PC-3 (cell line): ENCODE results near the gene LMTK2. TPM values are rescaled to one million over a fixed set of nuclear protein-coding genes. Genes with fewer than 3 reads are reported as not detected.

Experiments used
- ATAC-seq: fragments of 200-7000 bp; cut with Tn5 transposase; 2 replicates; pipeline ENCODE4 v1.9.1; 2020; ENCODE audit warnings: mild to moderate bottlenecking, moderate library complexity
- BruUV-seq: library from RNA; stranded (reverse); fragments of 400-500 nt; replicated peaks from 2 replicates; lab custom pipeline; 2021; lab: Mats Ljungman, UMichigan
- CTCF ChIA-PET: fragments of 300-600 bp; sonication (Branson Sonifier 250); formaldehyde crosslinking; loops from one replicate; lab custom pipeline; 2022; ENCODE audit warnings: antibody characterized with exemption; lab: Charles Lee
- POLR2A ChIA-PET: fragments of 300-600 bp; sonication (Branson Sonifier 250); formaldehyde crosslinking; loops from one replicate; lab custom pipeline; 2022; ENCODE audit warnings: antibody characterized with exemption; ENCODE audit not compliant: unreplicated experiment; lab: Charles Lee
- DNase-seq: peaks from one replicate; pipeline ENCODE4 v3.0.0-alpha.2; 2015
- H2AFZ ChIP-seq: fragments of 300-600 bp; sonication (generic); 2 replicates; pipeline ENCODE4 v1.6.0; 2016; ENCODE audit warnings: antibody characterized with exemption, low read length
- H3F3A ChIP-seq: fragments of 300-600 bp; sonication (generic); one replicate; pipeline ENCODE4 v1.6.0; 2017; ENCODE audit warnings: antibody characterized with exemption, low read length, control low read depth, mild to moderate bottlenecking; ENCODE audit not compliant: unreplicated experiment
- H3K27ac ChIP-seq: fragments of 300-600 bp; sonication (generic); 2 replicates; pipeline ENCODE4 v1.5.1; 2016; ENCODE audit warnings: mild to moderate bottlenecking, low read length
- H3K27me3 ChIP-seq: fragments of 300-600 bp; sonication (generic); 2 replicates; pipeline ENCODE4 v1.6.1; 2016; ENCODE audit warnings: low read length, mixed read lengths
- H3K36me3 ChIP-seq: fragments of 300-600 bp; sonication (generic); 2 replicates; pipeline ENCODE4 v1.6.1; 2016; ENCODE audit warnings: low read depth, mixed run types, low read length, mixed read lengths
- H3K4me1 ChIP-seq: fragments of 300-600 bp; sonication (generic); 2 replicates; pipeline ENCODE4 v1.5.1; 2016; ENCODE audit warnings: low read length; ENCODE audit not compliant: insufficient read depth
- H3K4me2 ChIP-seq: fragments of 300-600 bp; sonication (generic); 2 replicates; pipeline ENCODE4 v1.6.0; 2016; ENCODE audit warnings: low read length
- H3K4me3 ChIP-seq: fragments of 300-600 bp; sonication (generic); 2 replicates; pipeline ENCODE4 v1.5.1; 2016; ENCODE audit warnings: mild to moderate bottlenecking, low read length, mixed read lengths
- H3K79me2 ChIP-seq: fragments of 300-600 bp; sonication (generic); 2 replicates; pipeline ENCODE4 v1.6.1; 2017; ENCODE audit warnings: low read length, mixed read lengths
- H3K9ac ChIP-seq: fragments of 300-600 bp; sonication (generic); 2 replicates; pipeline ENCODE4 v1.6.0; 2016; ENCODE audit warnings: mild to moderate bottlenecking, low read length
- H3K9me2 ChIP-seq: fragments of 300-600 bp; sonication (generic); replicated peaks from 2 replicates; pipeline ENCODE4 v1.6.1; 2016; ENCODE audit warnings: mixed run types, low read length, mixed read lengths
- H3K9me3 ChIP-seq: fragments of 300-600 bp; sonication (generic); 2 replicates; pipeline ENCODE4 v1.6.1; 2016; ENCODE audit warnings: low read length, mixed read lengths
- H4K20me1 ChIP-seq: fragments of 300-600 bp; sonication (generic); 2 replicates; pipeline ENCODE4 v1.6.1; 2016; ENCODE audit warnings: low read length, mixed read lengths
- CTCF ChIP-seq: fragments of 300-600 bp; sonication (generic); conservative IDR thresholded peaks from 2 replicates; pipeline ENCODE4 v1.5.1; 2017; ENCODE audit warnings: antibody characterized with exemption, low read depth, mild to moderate bottlenecking, low read length
- EZH2 ChIP-seq: fragments of 300-600 bp; sonication (generic); IDR thresholded peaks from one replicate; pipeline ENCODE4 v1.6.1; 2017; ENCODE audit warnings: antibody characterized with exemption, mild to moderate bottlenecking, low read length; ENCODE audit not compliant: unreplicated experiment
- EZH2phosphoT487 ChIP-seq: fragments of 300-600 bp; sonication (generic); IDR thresholded peaks from 2 replicates; pipeline ENCODE4 v1.6.1; 2018; ENCODE audit warnings: mild to moderate bottlenecking, antibody characterized with exemption, low read length, borderline replicate concordance
- intact Hi-C: fragments of 100-400 bp; cut with micrococcal nuclease; formaldehyde crosslinking; loops from 2 replicates; pipeline ENCODE4 v1.9.0; 2023
- total RNA-seq: library from RNA; depleted of rRNA; stranded (reverse); fragments of >200 nt; gene quantifications from 2 replicates; pipeline ENCODE4 v1.2.3, GENCODE V29; 2014

Gene LMTK2
- total RNA-seq, 1 experiment from 2014 or later = 9.0 TPM

GRCh38 chr7:98213888-98214810 lies 107.5 kb downstream of the LMTK2 start:
- no peak for TF ChIP-seq CTCF
- TF ChIP-seq EZH2phosphoT487 = no peak
- no peak for TF ChIP-seq EZH2
- H3K36me3 ChIP-seq = no peaks in the 10 kb centered on the region
- H4K20me1 ChIP-seq = no peaks in the 10 kb centered on the region
- H3K27ac ChIP-seq = no peak overlapping the region
- H3K9me3 ChIP-seq = no peaks in the 10 kb centered on the region
- no peak for ATAC-seq
- no peaks in the 10 kb centered on the region for H3F3A ChIP-seq
- BruUV-seq = no TSS peak
- H3K4me3 ChIP-seq = no peak overlapping the region
- H3K4me1 ChIP-seq = no peaks in the 10 kb centered on the region
- no peak overlapping the region for H2AFZ ChIP-seq
- no peak for DNase-seq
- H3K9ac ChIP-seq = no peak overlapping the region
- POLR2A ChIA-PET = no interaction called here
- no peak overlapping the region for H3K4me2 ChIP-seq
- CTCF ChIA-PET = no interaction called here
- H3K27me3 ChIP-seq = no peaks in the 10 kb centered on the region
- no peaks in the 10 kb centered on the region for H3K9me2 ChIP-seq
- no peaks in the 10 kb centered on the region for H3K79me2 ChIP-seq
- intact Hi-C loops = no loop called here

GRCh38 chr7:98214811-98215321 lies 108.2 kb downstream of the LMTK2 start:
- Histone ChIP-seq H3K9me3 (no peaks in the 10 kb centered on the region), H3K27me3 (no peaks in the 10 kb centered on the region), H3K9ac (no peak overlapping the region), H4K20me1 (no peaks in the 10 kb centered on the region), H3K4me2 (no peak overlapping the region), H3K36me3 (no peaks in the 10 kb centered on the region), H3F3A (no peaks in the 10 kb centered on the region), H3K27ac (no peak overlapping the region), H3K9me2 (no peaks in the 10 kb centered on the region), H3K79me2 (no peaks in the 10 kb centered on the region), H2AFZ (no peak overlapping the region), H3K4me3 (no peak overlapping the region), H3K4me1 (no peaks in the 10 kb centered on the region)
- DNase-seq (no peak), ATAC-seq (no peak)
- intact Hi-C loops = no loop called here
- BruUV-seq = no TSS peak
- POLR2A ChIA-PET = interaction anchor here (0.6 kb wide), 1 partner anchor 154 kb away, joined by 18 read pairs; no protein-coding TSS in a partner anchor
- no peak for TF ChIP-seq EZH2
- CTCF ChIA-PET = no interaction called here

- H3K36me3 ChIP-seq = no peaks in the 10 kb centered on the region
- H3K9me2 ChIP-seq = no peaks in the 10 kb centered on the region
- no peaks in the 10 kb centered on the region for H3K79me2 ChIP-seq
- H3K9ac ChIP-seq = no peak overlapping the region
- H2AFZ ChIP-seq = no peak overlapping the region
- H3K4me2 ChIP-seq = no peak overlapping the region
- no peaks in the 10 kb centered on the region for H3K4me1 ChIP-seq
- no peaks in the 10 kb centered on the region for H3K9me3 ChIP-seq
- H4K20me1 ChIP-seq = no peaks in the 10 kb centered on the region
- H3K4me3 ChIP-seq = no peak overlapping the region
- no peaks in the 10 kb centered on the region for H3K27me3 ChIP-seq
- CTCF ChIA-PET = no interaction called here
- H3K27ac ChIP-seq = no peak overlapping the region
- BruUV-seq = TSS peak; percentile 35
- intact Hi-C loops = no loop called here
- ATAC-seq (no peak), DNase-seq (no peak)
- POLR2A ChIA-PET = interaction anchor here (0.6 kb wide), 1 partner anchor 153 kb away, joined by 18 read pairs; no protein-coding TSS in a partner anchor
- no peaks in the 10 kb centered on the region for H3F3A ChIP-seq
- no peak for TF ChIP-seq CTCF
- TF ChIP-seq EZH2 = no peak
- no peak for TF ChIP-seq EZH2phosphoT487
Observed at GRCh38 chr7:98215561-98216495, 109.2 kb downstream of the LMTK2 start.
